Measurements from ENCODE around the gene ZMYM2.

GRCh38 chr13:20090349-20090748, 131.8 kb downstream of the ZMYM2 start:
- TF ChIP-seq POLR2A (IDR thresholded peaks at IDR 0.05), result no peak
- TF ChIP-seq CTCF (IDR thresholded peaks at IDR 0.05), result peak in 1 of 5 experiments; percentile 21
- TF ChIP-seq POLR2AphosphoS5 (IDR thresholded peaks at IDR 0.05), result no peak
